ENCODE data around the gene RNF150. TPM values are rescaled to one million over a fixed set of nuclear protein-coding genes. Genes with fewer than 3 reads are reported as not detected.
"Not testable (repeated sequence)": the region's sequence is repeated elsewhere in the genome, so short reads cannot be mapped to it uniquely, and the experiment has no call there.

Gene RNF150
- total RNA-seq, 1 donor from 2014 or later = 9.1 TPM

- H3K4me1 ChIP-seq = no peaks in the 10 kb centered on the region
- DNase-seq (ENCODE audit: extremely low spot score in 2 of 2) = no peak
- no peak overlapping the region for H3K4me3 ChIP-seq
- TF ChIP-seq POLR2A (IDR thresholded peaks at IDR 0.05) = no peak
- TF ChIP-seq, protein P1, sequence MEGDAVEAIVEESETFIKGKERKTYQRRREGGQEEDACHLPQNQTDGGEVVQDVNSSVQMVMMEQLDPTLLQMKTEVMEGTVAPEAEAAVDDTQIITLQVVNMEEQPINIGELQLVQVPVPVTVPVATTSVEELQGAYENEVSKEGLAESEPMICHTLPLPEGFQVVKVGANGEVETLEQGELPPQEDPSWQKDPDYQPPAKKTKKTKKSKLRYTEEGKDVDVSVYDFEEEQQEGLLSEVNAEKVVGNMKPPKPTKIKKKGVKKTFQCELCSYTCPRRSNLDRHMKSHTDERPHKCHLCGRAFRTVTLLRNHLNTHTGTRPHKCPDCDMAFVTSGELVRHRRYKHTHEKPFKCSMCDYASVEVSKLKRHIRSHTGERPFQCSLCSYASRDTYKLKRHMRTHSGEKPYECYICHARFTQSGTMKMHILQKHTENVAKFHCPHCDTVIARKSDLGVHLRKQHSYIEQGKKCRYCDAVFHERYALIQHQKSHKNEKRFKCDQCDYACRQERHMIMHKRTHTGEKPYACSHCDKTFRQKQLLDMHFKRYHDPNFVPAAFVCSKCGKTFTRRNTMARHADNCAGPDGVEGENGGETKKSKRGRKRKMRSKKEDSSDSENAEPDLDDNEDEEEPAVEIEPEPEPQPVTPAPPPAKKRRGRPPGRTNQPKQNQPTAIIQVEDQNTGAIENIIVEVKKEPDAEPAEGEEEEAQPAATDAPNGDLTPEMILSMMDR (IDR thresholded peaks at IDR 0.05) = no peak
- no peak for TF ChIP-seq POLR2AphosphoS5 (IDR thresholded peaks at IDR 0.05; ENCODE audit: insufficient read depth in 1 of 2, low read depth in 1 of 2)
- H3K27ac ChIP-seq = no peak overlapping the region
- no peaks in the 10 kb centered on the region for H3K9me3 ChIP-seq
- H3K27me3 ChIP-seq = no peaks in the 10 kb centered on the region
- no peaks in the 10 kb centered on the region for H3K36me3 ChIP-seq
- intact Hi-C loops (cut with DNase I) = no loop called here
These were observed 316.3 kb downstream of the RNF150 start for GRCh38 chr4:140816806-140817510.

DNA sequence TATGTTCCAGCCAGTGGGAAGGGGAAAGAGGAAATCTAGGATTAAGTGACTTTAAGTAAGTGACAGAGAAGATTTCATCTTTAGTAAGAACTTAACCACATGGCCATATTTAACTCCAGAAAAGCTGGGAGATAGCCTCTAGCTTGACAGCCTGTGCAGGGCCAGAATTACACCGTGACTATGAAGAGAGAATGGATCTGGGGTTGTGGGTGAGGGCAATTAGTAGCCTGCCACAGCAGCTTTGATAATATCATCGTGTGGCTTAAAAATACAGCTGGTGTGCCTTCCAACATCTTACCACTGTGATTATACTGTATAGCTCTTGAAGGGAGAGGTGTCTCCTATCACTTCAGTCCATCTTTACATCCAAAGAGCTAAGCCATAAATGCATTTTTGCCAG lies 319.5 kb downstream of the RNF150 start:
- TF ChIP-seq POLR2AphosphoS5 (IDR thresholded peaks at IDR 0.05; ENCODE audit: insufficient read depth in 1 of 2, low read depth in 1 of 2) (no peak), POLR2A (IDR thresholded peaks at IDR 0.05) (no peak)
- TF ChIP-seq, protein P1 (IDR thresholded peaks at IDR 0.05) = no peak
- no peak overlapping the region for H3K27ac ChIP-seq
- no peaks in the 10 kb centered on the region for H3K4me1 ChIP-seq
- no peak for DNase-seq (ENCODE audit: extremely low spot score in 2 of 2)
- no peaks in the 10 kb centered on the region for H3K36me3 ChIP-seq
- H3K9me3 ChIP-seq = no peaks in the 10 kb centered on the region
- H3K27me3 ChIP-seq = no peaks in the 10 kb centered on the region
- no peak overlapping the region for H3K4me3 ChIP-seq
- intact Hi-C loops (cut with DNase I) = no loop called here

DNA sequence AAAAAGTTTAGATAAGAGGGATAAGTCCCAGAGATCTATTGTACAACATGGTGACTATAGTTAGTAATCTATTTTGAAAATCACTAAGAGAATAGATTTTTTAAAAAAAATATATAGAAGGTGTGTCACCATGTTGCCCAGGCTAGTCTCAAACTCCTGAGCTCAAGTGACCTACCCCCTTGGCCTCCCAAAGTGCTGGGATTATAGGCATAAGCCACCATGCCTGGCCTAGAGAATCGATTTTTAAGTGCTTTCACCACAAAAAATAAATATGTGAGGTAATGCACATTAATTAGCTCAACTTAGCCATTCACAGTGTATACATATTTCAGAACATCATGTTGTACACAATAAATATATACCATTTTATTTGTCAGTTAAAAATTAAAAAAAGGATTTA lies 320.4 kb downstream of the RNF150 start:
- no peaks in the 10 kb centered on the region for H3K36me3 ChIP-seq
- TF ChIP-seq POLR2A (IDR thresholded peaks at IDR 0.05) = no peak
- TF ChIP-seq, protein P1 (IDR thresholded peaks at IDR 0.05) = no peak
- no peak for TF ChIP-seq POLR2AphosphoS5 (IDR thresholded peaks at IDR 0.05; ENCODE audit: insufficient read depth in 1 of 2, low read depth in 1 of 2)
- H3K27me3 ChIP-seq = no peaks in the 10 kb centered on the region
- no peak overlapping the region for H3K27ac ChIP-seq
- no peak overlapping the region for H3K4me3 ChIP-seq
- no peak for DNase-seq (ENCODE audit: extremely low spot score in 2 of 2)
- intact Hi-C loops (cut with DNase I) = no loop called here
- no peaks in the 10 kb centered on the region for H3K9me3 ChIP-seq
- no peaks in the 10 kb centered on the region for H3K4me1 ChIP-seq

DNA sequence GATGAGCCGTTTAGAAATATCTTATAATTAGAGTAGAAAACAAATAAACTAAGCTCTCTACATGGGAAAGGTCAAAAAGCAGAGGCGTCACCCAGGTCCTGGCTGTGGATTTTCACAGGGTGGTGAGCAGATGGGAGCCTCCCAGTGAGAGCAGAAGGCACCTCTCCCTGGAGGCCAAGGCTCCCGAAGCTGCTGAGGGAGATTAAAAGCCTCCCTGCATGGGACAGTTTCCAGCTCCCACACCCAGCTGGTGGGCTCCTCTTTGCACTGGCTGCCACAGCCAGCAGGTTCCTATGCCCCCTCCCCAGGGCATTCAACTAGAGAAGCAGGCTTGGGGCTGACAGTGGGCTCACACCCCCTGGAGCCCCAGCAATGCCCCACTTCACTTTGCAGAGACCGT lies 321.8 kb downstream of the RNF150 start:
- H3K9me3 ChIP-seq = no peaks in the 10 kb centered on the region
- no peak for DNase-seq (ENCODE audit: extremely low spot score in 2 of 2)
- H3K27ac ChIP-seq = no peak overlapping the region
- intact Hi-C loops (cut with DNase I) = no loop called here
- H3K36me3 ChIP-seq = no peaks in the 10 kb centered on the region
- no peaks in the 10 kb centered on the region for H3K27me3 ChIP-seq
- H3K4me1 ChIP-seq = no peaks in the 10 kb centered on the region
- TF ChIP-seq POLR2AphosphoS5 (IDR thresholded peaks at IDR 0.05; ENCODE audit: insufficient read depth in 1 of 2, low read depth in 1 of 2) (no peak), POLR2A (IDR thresholded peaks at IDR 0.05) (no peak)
- TF ChIP-seq, protein P1 (IDR thresholded peaks at IDR 0.05) = no peak
- H3K4me3 ChIP-seq = no peak overlapping the region

DNA sequence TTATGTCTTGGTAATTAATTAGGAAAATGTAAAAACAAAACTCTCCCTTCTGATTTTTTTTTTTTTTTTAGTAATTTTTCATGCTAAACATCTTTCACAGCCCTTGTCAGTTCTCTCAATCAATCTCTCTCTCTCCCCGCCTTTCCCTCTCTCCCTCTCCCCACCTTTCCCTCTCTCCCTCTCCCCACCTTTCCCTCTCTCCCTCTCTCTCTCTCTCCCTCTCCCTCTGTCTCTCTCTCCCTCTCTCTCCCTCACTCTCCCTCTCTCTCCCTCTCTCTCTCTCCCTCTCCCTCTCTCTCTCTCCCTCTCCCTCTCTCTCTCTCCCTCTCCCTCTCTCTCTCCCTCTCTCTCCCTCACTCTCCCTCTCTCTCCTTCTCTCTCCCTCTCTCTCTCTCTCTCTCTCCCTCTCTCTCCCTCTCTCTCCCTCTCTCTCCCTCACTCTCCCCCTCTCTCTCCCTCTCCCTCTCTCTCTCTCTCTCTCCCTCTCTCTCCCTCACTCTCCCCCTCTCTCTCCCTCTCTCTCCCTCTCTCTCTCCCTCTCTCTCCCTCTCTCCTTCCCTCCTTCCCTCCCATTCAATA lies 322.6 kb downstream of the RNF150 start:
- intact Hi-C loops (cut with DNase I); DNase-seq (ENCODE audit: extremely low spot score in 2 of 2); H3K4me1 ChIP-seq; H3K4me3 ChIP-seq; H3K27ac ChIP-seq; H3K27me3 ChIP-seq; H3K9me3 ChIP-seq; H3K36me3 ChIP-seq: not testable (repeated sequence)

Other genes with a start within 250 kb of the RNF150 start
- 16.0 TPM for gene ZNF330, start 87.4 kb upstream of the RNF150 start, total RNA-seq

All from vagina (tissue), 2 donors.